Stomach smooth muscle (tissue), 2 donors: ENCODE results near the gene B4GALT1.
"Not testable (repeated sequence)": the region's sequence is repeated elsewhere in the genome, so short reads cannot be mapped to it uniquely, and the experiment has no call there.

Experiments used
- H3K27ac ChIP-seq: one replicate; pipeline ENCODE4 v1.7.0; 2013; ENCODE audit warnings: mild to moderate bottlenecking, low read length, inconsistent platforms
- H3K27me3 ChIP-seq, 2 donors: one replicate each; pipeline ENCODE4 v1.7.0; 2013; ENCODE audit warnings: low read length in 2 of 2; ENCODE audit not compliant: insufficient read depth in 2 of 2, control insufficient read depth in 1 of 2
- H3K36me3 ChIP-seq, 2 donors: one replicate each; pipeline ENCODE4 v1.7.0; 2013; ENCODE audit warnings: low read length in 2 of 2; ENCODE audit not compliant: control insufficient read depth in 2 of 2, insufficient read depth in 2 of 2
- H3K4me1 ChIP-seq: one replicate; pipeline ENCODE4 v1.7.0; 2013; ENCODE audit warnings: low read length; ENCODE audit not compliant: control insufficient read depth, insufficient read depth
- H3K4me3 ChIP-seq, 2 donors: one replicate each; pipeline ENCODE4 v1.7.0; 2013; ENCODE audit warnings: low read length in 2 of 2
- H3K9ac ChIP-seq, 2 donors: one replicate each; pipeline ENCODE4 v1.7.0; 2013; ENCODE audit warnings: low read length in 2 of 2, mild to moderate bottlenecking in 1 of 2
- H3K9me3 ChIP-seq, 2 donors: one replicate each; pipeline ENCODE4 v1.7.0; 2013; ENCODE audit warnings: low read length in 2 of 2; ENCODE audit not compliant: control insufficient read depth in 2 of 2
- donor health status: healthy.
- donor health status: Pancreatic carcinoma.

B4GALT1 gene

GRCh38 chr9:33085672-33086071, 81.5 kb downstream of the B4GALT1 start:
- H3K4me3 ChIP-seq, H3K36me3 ChIP-seq, H3K9me3 ChIP-seq: not testable (repeated sequence)

GRCh38 chr9:33082538-33083326, 84.4 kb downstream of the B4GALT1 start:
- H3K4me1 ChIP-seq: no peaks in the 10 kb centered on the region
- H3K36me3 ChIP-seq: no peaks in the 10 kb centered on the region
- H3K9ac ChIP-seq: peak overlapping the region in 1 of 2 donors; percentile 21
- H3K27me3 ChIP-seq: no peaks in the 10 kb centered on the region
- H3K4me3 ChIP-seq: no peak overlapping the region
- H3K27ac ChIP-seq: no peak overlapping the region
- no peaks in the 10 kb centered on the region for H3K9me3 ChIP-seq

More at GRCh38 chr9:33085672-33086071, 81.5 kb downstream of the B4GALT1 start:
- not testable (repeated sequence) for H3K4me1 ChIP-seq, H3K27ac ChIP-seq, H3K27me3 ChIP-seq, H3K9ac ChIP-seq

GRCh38 chr9:33082128-33082527, 85.0 kb downstream of the B4GALT1 start:
- Histone ChIP-seq H3K27ac (no peak overlapping the region), H3K4me3 (no peak overlapping the region), H3K9me3 (no peaks in the 10 kb centered on the region), H3K9ac (peak overlapping the region in 1 of 2 donors; percentile 21), H3K36me3 (no peaks in the 10 kb centered on the region), H3K27me3 (no peaks in the 10 kb centered on the region), H3K4me1 (no peaks in the 10 kb centered on the region)

GRCh38 chr9:33081128-33081851, 85.8 kb downstream of the B4GALT1 start:
- Histone ChIP-seq H3K27ac (no peak overlapping the region), H3K27me3 (no peaks in the 10 kb centered on the region), H3K36me3 (no peaks in the 10 kb centered on the region), H3K4me3 (no peak overlapping the region), H3K9ac (peak overlapping the region; percentile 21 to 57), H3K9me3 (no peaks in the 10 kb centered on the region), H3K4me1 (no peaks in the 10 kb centered on the region)

GRCh38 chr9:33080534-33080933, 86.6 kb downstream of the B4GALT1 start:
- Histone ChIP-seq H3K27ac (no peak overlapping the region), H3K4me3 (no peak overlapping the region), H3K9ac (no peak overlapping the region), H3K36me3 (no peaks in the 10 kb centered on the region), H3K27me3 (no peaks in the 10 kb centered on the region), H3K4me1 (peaks cover 6% of the 10 kb centered on the region), H3K9me3 (no peaks in the 10 kb centered on the region)

GRCh38 chr9:33076046-33077004, 90.8 kb downstream of the B4GALT1 start, which contains the start of gene SMU1:
SMU1 (minus strand) TSS chr9:33076674; CDS start chr9:33076608, 66 bp downstream.
- Histone ChIP-seq H3K4me1 (peaks cover 13% of the 10 kb centered on the region), H3K27me3 (no peaks in the 10 kb centered on the region), H3K9ac (peak within 1 kb of the TSS; percentile 98 to 100), H3K36me3 (peaks cover 8 to 17% of the 10 kb centered on the region in 2 donors), H3K4me3 (peak within 1 kb of the TSS; percentile 87 to 97), H3K27ac (peak within 1 kb of the TSS; percentile 98), H3K9me3 (no peaks in the 10 kb centered on the region)

- Histone ChIP-seq H3K27me3 (no peaks in the 10 kb centered on the region), H3K4me1 (no peaks in the 10 kb centered on the region), H3K4me3 (no peak overlapping the region), H3K9me3 (no peaks in the 10 kb centered on the region), H3K9ac (no peak overlapping the region), H3K27ac (no peak overlapping the region), H3K36me3 (peaks cover 42 to 47% of the 10 kb centered on the region in 2 donors)
Measured at GRCh38 chr9:33068991-33069390, 98.1 kb downstream of the B4GALT1 start.

- no peak overlapping the region for H3K4me3 ChIP-seq
- H3K36me3 ChIP-seq: peaks cover 40 to 47% of the 10 kb centered on the region in 2 donors
- no peaks in the 10 kb centered on the region for H3K27me3 ChIP-seq
- H3K9ac ChIP-seq: no peak overlapping the region
- no peaks in the 10 kb centered on the region for H3K9me3 ChIP-seq
- H3K4me1 ChIP-seq: no peaks in the 10 kb centered on the region
- H3K27ac ChIP-seq: no peak overlapping the region
Measured at GRCh38 chr9:33065157-33066076, 101.7 kb downstream of the B4GALT1 start.
